MM.1S (cell line): ENCODE data around the gene CYTL1.

Source experiments
- CTCF ChIP-seq: fragments of 300-600 bp; sonication (generic); IDR thresholded peaks from 2 replicates; pipeline ENCODE4 v1.5.1; 2016; ENCODE audit warnings: antibody characterized with exemption, low read length, mixed read lengths
- EZH2 ChIP-seq: fragments of 300-600 bp; sonication (generic); optimal IDR thresholded peaks from 2 replicates; pipeline ENCODE3; 2017; ENCODE audit warnings: low read depth, mild to moderate bottlenecking, antibody characterized with exemption, low read length, mixed read lengths
- EZH2phosphoT487 ChIP-seq: fragments of 300-600 bp; sonication (generic); IDR thresholded peaks from 2 replicates; pipeline ENCODE4 v1.6.1; 2018; ENCODE audit warnings: antibody characterized with exemption, low read length

GRCh38 chr4:5029447-5029846 is 10.2 kb upstream of the CYTL1 start:
- TF ChIP-seq CTCF, result no peak
- no peak for TF ChIP-seq EZH2
- no peak for TF ChIP-seq EZH2phosphoT487
